GM20431 (cell line): ENCODE data around the gene DLGAP4.

Experiments
- in situ Hi-C: fragments of 300-500 bp; cut with MseI, MboI; formaldehyde crosslinking; loops from one replicate; pipeline ENCODE4 v1.15.0; 2020; ENCODE audit warnings: low sequenced_read_pairs; ENCODE audit not compliant: unreplicated experiment

The DLGAP4 gene

GRCh38 chr20:36439040-36439730, 133.0 kb downstream of the DLGAP4 start:
- in situ Hi-C loops, result no loop called here

- in situ Hi-C loops, result loop anchor here (5.0 kb wide), 1 partner anchor 232 kb away; no protein-coding TSS in a partner anchor
Measured at GRCh38 chr20:36439731-36440072, 133.6 kb downstream of the DLGAP4 start.

DNA sequence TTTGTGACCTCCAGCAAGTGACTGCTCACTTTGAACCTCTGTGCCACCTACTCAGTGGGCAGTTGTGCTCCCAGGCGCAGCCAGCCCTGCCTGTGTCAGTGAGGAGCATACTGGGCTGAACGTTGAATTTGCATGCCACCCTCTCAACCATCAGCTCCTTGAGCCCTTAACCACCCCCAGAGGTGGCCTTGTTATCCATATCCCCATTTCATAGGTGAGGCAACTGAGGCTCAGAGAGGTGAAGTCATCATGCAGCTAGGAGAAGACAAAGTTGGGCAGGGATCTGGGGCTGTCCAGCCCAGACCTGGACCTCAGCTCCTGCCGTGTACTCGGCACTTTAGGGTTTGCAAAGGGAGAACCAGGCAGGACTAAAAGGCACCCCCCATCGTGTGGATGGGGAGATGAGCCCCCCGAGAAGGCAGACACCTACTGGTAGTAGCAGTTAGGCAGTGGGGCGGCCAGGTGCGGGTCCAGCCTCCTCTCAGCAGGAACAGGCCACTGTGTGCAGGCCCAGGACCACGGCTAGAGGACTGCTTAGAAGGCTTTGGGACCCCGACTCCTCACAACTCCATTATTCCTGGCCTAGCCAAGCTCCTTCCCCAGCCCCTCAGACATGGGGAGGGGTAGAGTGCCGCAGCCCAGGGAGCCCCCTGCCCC, 134.4 kb downstream of the DLGAP4 start:
- in situ Hi-C loops, result loop anchor here (5.0 kb wide), 1 partner anchor 233 kb away; no protein-coding TSS in a partner anchor

- in situ Hi-C loops, result loop anchor here (5.0 kb wide), 1 partner anchor 234 kb away; no protein-coding TSS in a partner anchor
Measured at GRCh38 chr20:36441027-36441414, 134.9 kb downstream of the DLGAP4 start.

DNA sequence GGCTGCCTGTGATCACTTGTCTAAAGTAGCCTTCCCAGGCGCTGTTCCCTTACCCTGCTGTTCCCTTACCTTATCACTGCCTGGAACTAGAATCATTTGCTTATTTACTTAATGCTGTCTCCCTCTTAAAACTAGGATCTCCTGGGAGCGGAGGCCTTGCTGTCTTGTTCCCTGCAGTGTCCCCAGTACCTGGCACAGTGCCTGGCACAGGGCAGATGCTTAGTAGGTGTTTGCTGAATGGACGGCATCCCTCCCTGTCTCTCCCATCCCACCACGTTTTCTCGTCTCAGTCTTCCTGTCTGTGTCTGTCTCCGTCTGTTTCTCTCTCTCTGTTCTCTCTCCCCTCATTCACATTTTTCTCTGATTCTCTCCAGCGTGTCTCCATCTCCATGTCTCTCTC, 135.3 kb downstream of the DLGAP4 start:
- in situ Hi-C loops, result loop anchor here (5.0 kb wide), 1 partner anchor 234 kb away; no protein-coding TSS in a partner anchor

GRCh38 chr20:36445847-36446246, 139.7 kb downstream of the DLGAP4 start:
- in situ Hi-C loops, result no loop called here

DNA sequence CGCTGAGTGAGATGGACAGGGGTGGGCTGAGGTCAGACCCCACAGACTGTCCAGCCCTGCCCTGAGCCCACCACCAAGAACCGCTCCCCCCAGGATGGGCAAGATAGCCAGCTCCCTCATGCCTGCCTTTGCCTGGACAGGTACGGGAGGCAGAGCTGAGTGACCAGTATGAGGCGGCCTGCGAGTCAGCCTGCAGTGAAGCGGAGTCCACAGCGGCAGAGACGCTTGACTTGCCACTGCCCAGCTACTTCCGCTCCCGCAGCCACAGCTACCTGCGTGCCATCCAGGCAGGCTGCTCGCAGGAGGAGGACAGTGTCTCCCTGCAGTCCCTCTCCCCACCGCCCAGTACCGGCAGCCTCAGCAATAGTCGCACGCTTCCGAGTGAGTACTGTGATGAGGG, 140.4 kb downstream of the DLGAP4 start:
- in situ Hi-C loops, result no loop called here

DNA sequence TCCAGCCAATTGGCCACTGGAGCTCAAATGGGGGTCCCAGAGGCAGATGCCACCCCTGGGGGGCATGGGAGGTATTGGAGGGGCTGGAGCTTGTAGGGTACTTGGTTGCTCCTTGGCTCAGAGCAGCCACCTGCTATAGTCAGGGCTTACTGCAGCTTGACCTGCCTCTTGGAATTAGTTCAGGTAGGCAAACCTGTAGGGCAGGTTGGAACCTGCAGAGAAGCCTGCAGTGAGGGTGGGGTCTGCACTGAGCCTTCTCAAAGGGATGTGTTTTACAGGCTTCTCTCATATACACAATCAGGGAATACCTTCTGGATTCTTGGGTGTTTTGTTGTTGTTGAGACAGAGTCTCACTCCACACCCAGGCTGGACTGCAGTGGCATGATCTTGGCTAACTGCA, 141.0 kb downstream of the DLGAP4 start:
- in situ Hi-C loops, result no loop called here

DNA sequence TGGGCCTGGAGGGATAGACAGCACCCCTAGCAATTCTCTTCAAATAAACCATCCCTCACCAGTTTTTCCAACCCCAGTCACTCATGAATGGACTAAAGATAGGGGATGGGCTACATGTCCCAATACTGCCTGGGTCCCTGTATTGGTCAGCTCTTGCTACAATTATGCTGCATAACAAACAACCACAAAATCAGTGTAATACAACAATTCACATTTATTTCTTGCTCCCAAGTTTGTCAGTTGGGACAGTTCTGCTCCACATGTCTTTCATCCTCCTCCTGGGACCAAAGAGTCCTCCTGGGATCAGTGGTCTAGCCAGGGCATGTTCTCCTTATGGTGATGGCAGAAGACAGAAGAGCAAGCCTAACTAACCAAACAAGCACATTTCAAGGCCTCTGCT, 143.5 kb downstream of the DLGAP4 start:
- in situ Hi-C loops, result no loop called here

GRCh38 chr20:36454332-36454697, 148.2 kb downstream of the DLGAP4 start:
- in situ Hi-C loops, result no loop called here

- in situ Hi-C loops, result no loop called here
Measured at GRCh38 chr20:36454698-36455427, 148.7 kb downstream of the DLGAP4 start.

DNA sequence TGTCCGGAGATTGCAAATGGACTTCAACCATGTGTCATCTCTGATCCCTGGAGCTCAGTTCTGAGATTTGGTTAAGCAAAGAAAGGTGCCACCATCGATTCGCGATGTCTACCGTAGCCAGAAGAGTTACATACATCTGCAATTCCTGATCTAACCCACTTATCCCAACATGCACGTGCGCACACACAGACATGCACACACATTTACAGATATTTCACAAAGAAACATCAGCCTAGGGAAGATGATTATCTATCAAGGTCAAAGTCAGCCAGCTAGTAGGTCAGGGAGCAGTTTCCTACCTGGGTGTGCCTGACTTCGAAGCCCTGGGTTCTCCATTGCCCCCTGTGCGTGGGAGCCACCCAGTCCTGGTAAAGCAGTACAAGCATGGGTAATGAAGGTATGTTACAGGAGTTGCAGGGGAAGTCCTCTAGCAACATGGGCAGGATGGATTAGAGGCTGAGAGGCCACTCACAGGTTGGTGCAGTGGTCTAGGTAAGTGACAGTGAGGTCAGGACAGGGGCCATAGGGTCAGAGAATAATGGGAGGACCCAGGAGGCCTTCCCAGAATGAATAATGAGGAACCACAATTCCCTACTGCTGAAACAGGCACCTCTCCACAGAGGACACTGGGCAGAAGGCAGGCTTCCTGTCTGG, 150.0 kb downstream of the DLGAP4 start:
- in situ Hi-C loops, result no loop called here

GRCh38 chr20:36460648-36461599, 154.8 kb downstream of the DLGAP4 start:
- in situ Hi-C loops, result no loop called here

DNA sequence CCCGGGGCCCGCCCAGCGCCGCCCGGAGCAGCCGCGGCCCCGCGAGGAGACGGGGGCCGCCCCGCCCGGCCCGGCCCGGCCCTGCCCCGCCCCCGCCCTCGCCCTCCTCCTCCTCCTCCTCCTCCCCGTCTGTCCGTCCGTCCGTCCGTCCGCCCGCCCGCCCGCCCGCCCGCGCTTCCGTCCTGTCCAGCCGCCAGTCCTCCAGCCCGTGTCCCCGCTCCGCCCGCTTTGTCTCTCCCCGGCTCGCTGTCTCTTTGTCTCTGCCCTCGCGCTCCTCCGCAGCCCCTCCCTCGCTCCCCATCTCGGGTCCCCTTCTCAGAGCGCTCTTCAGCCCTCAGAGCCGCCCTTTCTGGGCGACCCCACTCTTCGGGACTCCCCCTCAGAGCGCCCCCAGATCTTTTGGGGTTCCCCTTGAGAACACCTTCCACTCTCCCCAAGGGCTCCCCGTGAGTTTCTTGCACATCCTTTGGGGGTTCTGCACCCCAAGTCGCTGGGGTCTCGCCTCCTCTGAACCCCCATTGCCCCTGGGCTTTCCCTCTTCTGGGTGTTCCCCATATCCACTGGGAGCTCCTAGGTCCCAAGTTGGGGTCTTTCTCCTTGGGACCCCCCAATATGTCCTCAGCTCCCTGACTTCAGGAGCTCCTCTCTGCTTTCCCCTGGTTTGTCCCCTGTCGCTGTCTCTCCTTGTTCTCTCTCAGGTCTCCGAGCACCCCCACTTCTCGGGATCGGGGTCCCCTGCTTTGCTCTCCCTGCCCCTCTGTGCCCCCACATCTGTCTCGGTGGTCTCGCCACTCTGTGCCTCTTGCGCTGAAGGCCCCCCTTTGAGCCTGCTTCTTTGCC, 155.7 kb downstream of the DLGAP4 start:
- in situ Hi-C loops, result no loop called here

GRCh38 chr20:36462440-36463211, 156.5 kb downstream of the DLGAP4 start:
- in situ Hi-C loops, result no loop called here

DNA sequence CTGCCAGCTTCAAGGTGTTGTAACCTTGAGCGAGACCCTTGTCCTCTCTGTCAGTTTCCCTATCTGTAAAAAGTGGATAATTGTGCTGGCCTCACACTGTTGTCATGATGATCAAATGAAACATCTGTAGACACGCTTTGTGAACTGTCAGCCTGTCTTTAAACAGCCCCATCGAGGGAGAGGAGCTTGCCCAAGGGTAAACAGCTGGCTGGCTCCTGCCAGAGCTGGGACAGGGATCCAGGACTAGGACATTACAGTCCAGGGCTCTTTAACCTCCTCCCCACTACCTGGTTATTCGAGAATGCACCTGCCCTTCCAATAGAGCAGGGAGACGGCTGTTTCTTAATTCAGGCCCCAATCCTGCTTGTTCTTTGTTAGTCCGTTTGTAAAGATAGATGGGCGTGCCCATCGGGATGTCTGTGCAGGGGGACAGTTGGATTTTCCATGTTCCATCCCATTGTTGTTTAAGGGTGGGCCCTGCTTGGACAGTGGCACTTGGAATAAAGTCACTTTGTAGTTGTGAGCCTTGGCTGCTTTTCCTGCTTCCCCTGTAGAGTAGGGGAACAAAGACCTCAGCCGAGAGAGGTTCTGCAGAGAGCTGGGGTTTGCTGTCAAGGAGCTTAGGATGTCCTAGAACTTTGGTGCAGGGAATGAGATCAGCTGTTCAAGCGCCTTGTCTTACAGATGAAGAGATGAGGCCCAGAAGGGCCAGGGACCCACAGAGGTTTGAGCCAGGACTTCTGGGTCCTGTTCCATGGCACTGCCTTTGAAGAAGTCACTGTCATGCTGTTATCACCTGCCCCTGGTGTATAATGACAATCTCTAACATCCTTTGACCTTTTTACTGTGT, 157.3 kb downstream of the DLGAP4 start:
- in situ Hi-C loops, result no loop called here
